ENCODE results near the gene F2RL2.
"Not testable (repeated sequence)": the region's sequence is repeated elsewhere in the genome, so short reads cannot be mapped to it uniquely, and the experiment has no call there.

The F2RL2 gene

GRCh38 chr5:76622076-76622475 lies 1.1 kb downstream of the F2RL2 start:
- DNase-seq (ENCODE audit: low read depth), result peak; percentile 63

DNA sequence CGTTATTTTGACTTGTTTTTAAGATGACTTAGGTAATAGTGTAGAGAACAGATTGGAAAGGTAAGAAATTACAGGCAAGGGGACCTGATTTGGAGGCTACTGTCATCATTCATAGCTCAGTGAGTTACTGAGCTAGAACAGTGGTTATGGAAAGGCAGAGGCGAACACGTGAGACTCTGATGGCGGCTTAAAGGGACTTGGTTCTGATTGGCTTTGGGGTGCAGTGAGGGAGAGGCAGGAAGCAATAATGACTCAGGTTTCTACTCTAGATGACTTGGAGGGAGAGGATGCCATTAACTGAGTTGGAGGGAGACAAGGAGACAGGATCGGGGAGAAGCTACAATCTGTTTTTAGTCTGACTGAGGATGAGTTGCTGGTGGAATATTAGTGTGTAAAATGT lies 3.0 kb downstream of the F2RL2 start:
- no peak for DNase-seq (ENCODE audit: low read depth)

GRCh38 chr5:76617675-76618074 lies 5.5 kb downstream of the F2RL2 start:
- DNase-seq (ENCODE audit: low read depth), result peak; percentile 56

DNA sequence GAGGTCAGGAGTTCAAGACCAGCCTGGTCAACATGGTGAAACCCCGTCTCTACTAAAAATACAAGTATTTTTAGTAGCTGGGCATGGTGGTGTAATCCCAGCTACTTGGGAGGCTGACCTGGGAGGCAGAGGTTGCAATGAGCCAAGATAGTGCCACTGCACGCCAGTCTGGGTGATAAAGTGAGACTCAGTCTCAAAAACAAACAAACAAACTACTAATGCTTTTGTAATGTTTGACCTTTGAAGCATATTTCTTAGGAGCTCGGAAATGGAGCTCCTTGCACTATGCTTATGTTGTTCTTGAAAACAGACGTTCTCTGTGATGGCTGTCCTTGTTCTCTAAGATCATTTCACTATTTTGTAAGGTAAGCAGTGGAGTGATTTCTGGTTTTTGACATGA lies 6.0 kb downstream of the F2RL2 start:
- peak; percentile 59 for DNase-seq (ENCODE audit: low read depth)

GRCh38 chr5:76616206-76616605 lies 7.0 kb downstream of the F2RL2 start:
- DNase-seq (ENCODE audit: low read depth), result no peak

DNA sequence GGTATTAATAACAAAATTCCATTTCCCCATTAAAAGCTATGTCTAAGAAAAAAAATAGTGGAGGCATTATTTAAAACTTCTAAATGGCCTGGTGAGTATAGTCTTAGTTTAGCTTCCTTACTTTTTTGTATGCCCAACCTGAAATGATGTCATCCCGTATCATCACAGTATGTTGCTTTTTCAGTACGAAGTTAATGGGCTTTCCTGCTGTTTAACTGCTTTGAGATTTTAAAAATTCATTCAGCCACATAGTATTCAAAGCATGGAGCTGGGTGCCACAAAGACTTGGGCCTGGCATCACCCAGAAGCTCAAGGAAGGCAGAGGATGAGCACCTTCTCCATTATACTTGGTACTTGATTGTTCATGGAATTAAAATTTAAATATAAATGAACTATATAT lies 7.4 kb downstream of the F2RL2 start:
- DNase-seq (ENCODE audit: low read depth), result no peak

DNA sequence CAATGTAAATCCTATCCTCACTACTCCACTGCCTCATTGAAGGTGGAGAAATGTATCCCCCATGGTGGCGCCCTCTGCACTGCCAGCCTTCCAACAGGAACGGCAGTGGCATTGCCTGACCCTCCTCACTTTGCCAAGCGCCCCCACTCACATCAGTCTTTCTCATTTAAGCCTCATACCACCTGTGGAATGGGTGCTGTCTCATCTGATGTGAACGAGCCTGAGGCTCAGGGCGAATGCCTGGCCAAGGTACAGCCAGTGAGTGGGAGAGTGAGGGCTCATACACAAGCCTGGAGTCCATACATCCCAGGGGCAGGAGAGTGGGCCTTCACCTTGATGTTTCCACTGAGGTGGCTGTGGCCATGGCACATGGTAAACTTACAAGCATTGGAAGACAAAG lies 10.3 kb downstream of the F2RL2 start:
- DNase-seq (ENCODE audit: low read depth), result no peak

DNA sequence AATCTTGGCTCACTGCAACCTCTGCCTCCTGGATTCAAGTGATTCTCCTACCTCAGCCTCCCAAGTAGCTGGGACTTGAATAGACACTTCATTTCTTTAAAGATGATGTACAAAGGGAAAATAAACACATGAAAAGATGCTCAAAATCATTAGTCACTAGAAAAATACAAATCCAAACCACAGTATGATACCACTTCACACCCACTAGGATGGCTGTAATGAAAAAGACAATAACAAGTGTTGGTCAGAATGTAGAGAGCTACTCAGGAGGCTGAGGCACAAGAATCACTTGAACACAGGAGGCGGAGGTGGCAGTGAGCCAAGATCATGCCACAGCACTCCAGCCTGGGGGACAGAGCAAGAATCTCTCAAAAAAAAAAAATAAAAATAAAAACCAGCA lies 13.0 kb downstream of the F2RL2 start:
- DNase-seq (ENCODE audit: low read depth), result no peak

DNA sequence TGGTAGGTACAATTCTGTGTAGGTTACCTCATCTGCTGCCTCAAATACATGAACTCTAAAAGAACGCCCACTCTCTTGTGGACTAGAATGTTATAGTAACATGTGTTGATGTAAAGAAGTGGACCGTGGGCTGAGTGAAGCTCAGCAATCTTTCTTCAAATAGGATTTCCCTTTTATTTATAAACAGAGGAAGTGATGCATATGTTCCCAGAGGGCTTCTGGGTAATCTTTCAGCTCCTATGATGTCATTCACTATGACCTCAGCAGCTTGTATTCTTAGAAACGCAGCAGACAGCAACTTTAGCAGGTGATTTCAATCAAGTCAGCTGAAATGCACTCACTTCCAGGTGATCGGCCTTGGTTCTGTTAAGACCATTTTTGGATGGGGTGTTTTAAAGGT lies 14.4 kb downstream of the F2RL2 start:
- DNase-seq (ENCODE audit: low read depth), result peak; percentile 36

DNA sequence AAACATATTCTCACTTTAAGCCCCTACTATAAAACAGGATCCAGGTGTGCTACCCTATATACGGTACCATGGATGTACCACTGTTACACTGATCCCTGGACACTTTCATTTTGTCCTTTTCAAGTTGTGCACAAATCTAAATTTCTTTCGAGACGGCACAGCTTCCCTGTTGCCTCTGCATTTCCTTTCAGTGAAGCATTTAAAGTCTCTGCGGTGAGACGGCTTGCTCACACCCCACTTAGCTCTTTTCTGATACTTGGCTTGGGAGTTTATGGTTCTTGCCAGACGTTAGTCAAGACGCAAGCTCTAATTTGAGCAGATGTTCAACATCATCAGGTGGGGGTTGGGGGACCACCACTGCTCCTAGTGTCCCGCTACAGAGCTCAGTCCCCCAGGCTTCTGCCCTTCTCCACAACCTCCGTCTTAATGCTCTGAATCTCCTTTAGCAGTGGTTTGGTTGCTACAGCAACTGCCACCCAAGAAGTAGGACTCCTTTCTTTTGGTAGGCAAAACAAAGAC lies 15.8 kb downstream of the F2RL2 start:
- peak; percentile 26 for DNase-seq (ENCODE audit: low read depth)

DNA sequence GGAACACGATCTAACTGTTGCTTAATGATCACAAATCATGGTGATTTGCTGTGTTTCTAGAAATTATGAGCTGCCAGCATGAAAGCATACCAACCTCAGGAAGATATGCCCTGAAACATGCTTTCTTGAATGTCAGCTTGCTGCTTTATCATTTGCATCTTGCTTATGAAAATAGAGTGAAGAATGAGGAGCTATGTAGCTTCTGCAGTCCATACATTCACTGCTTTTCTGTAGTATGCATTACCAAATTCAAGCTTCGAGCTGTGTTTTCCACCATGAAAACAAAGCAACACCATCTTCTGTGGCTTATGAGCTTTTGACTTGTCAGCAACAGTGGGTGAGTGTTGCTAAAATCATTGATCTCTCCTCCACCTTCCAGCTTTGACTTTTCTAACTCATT lies 16.5 kb downstream of the F2RL2 start:
- peak; percentile 23 for DNase-seq (ENCODE audit: low read depth)

- peak; percentile 62 for DNase-seq (ENCODE audit: low read depth)
Measured at GRCh38 chr5:76604838-76605237, 18.4 kb downstream of the F2RL2 start.

- DNase-seq (ENCODE audit: low read depth), result not testable (repeated sequence)
Measured at GRCh38 chr5:76603991-76604390, 19.2 kb downstream of the F2RL2 start.

DNA sequence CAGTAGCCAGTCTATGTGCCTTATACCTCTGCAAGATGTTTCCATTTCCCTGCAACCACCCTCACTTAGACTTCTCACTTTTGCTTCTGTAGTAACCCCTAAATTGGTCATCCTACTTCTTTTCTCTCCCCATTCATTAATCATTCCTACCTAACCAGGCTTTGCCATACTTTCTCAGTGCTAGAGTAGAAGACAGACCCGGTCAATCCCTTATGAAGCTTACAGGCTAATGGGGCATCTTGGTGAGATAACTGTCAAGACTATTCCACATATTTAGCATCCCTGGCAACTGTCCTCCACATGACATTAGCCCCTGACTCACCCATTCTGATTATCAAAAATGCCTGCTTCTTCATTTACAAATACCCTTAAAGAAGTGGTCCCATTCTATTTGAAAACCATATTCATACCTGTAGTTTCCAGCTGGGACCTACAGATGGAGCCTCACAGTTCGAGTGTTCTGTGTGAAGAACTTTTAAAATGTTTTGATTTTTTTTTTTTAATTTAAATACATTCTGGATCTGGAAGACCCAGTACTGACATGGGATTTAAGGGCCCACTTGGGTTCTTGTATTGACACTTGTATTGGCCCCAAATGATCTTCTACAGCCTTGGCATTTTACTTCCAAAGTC lies 21.0 kb downstream of the F2RL2 start:
- peak; percentile 24 for DNase-seq (ENCODE audit: low read depth)

GRCh38 chr5:76601470-76601869 lies 21.7 kb downstream of the F2RL2 start:
- peak; percentile 73 for DNase-seq (ENCODE audit: low read depth)

- DNase-seq (ENCODE audit: low read depth), result no peak
Measured at GRCh38 chr5:76600716-76601115, 22.5 kb downstream of the F2RL2 start.

DNA sequence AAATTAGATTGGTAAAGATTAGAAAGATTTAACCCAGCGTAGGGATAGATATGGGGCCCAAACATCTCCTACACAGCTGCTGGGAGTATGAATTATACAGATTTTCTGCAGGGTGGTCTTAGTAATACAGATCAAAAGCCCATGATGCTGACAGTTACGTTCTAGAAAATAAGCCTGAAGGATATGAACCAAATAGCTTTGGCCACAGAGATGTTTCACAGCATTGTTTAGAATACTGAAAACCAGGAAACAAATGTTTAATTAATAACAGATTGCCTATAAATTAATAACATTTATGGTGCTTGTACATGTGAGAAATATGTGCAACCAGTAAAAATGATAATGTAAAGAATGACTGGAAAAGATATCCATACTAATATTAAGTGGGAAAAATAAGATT lies 24.7 kb downstream of the F2RL2 start:
- DNase-seq (ENCODE audit: low read depth), result no peak

- DNase-seq (ENCODE audit: low read depth), result no peak
Measured at GRCh38 chr5:76595755-76596481, 27.3 kb downstream of the F2RL2 start.

- DNase-seq (ENCODE audit: low read depth), result no peak
Measured at GRCh38 chr5:76594107-76594506, 29.1 kb downstream of the F2RL2 start.

GRCh38 chr5:76592692-76593091 lies 30.5 kb downstream of the F2RL2 start:
- no peak for DNase-seq (ENCODE audit: low read depth)

DNA sequence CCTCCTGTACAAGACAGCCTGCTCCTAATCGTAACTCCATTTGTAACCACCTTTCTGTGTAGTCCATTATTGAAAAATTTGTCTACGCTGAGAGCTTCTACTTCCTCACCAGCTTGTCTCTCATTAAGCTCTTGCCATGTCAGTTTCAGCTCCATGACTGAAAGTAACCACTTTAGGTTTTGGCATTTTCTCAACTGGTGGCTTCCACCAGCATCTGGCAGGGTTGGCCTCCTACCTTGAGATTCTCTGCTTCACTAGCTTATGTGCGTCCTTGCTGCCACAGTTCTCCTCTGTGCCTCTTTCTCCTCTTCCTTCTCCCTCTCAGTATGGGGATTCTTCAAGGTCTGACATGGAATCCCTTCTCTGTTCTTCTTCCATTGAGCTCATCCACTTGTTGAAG lies 31.8 kb downstream of the F2RL2 start:
- no peak for DNase-seq (ENCODE audit: low read depth)

GRCh38 chr5:76590027-76590426 lies 33.2 kb downstream of the F2RL2 start:
- no peak for DNase-seq (ENCODE audit: low read depth)

DNA sequence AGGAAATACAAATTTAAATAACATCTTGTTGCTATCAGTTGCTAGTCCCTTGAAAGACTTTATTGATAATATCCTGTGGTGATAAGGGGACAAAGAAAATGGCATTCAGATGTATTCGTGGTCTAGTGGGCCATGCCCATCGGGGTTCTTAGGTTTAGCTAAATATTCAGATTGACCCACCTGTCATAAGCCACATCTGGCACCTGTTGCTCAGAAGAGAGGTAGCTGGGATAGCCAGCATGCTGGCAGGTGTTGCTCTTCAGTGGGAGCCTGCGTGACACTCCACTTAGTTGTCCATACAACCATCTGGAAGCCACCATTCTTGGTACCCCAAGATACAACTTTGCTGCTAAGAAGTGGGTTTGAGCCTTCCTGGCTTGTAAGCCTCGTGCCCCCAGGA lies 36.7 kb downstream of the F2RL2 start:
- no peak for DNase-seq (ENCODE audit: low read depth)

DNA sequence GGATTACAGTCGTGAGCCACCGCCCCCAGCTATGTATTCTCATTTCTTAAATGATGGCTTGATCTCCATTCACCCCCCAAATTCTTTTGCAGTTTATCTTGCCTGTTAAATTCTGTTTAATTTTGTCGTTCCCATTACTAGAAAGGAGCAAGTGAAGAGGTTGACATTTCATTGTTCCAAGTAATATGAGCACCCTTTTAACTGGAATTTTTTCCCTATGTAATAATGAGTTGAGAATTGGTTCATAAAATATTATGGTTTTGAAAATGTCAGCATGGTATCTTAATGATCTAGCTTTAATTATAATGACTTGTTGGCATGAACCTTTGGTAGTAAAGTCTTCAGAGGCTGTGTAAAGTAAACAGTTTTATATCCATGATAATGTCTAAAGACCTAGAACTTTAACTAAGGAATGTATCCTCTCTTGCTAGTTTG lies 37.4 kb downstream of the F2RL2 start:
- DNase-seq (ENCODE audit: low read depth), result no peak
